Stimulated activated CD8-positive, alpha-beta memory T cell treated with anti-CD3 and anti-CD28 coated beads, Interleukin-12 subunit alpha, Interleukin-12 subunit beta, amount 100 ng/mL, for 1 hour (primary cell): Measurements from ENCODE around the gene ANKRD53.
A peak's percentile ranks its signal among the peaks of the same experiment; 100 is the strongest.

Experiments used
- DNase-seq: peaks from one replicate; pipeline ENCODE4 v3.0.0-alpha.2; 2020; ENCODE audit warnings: low read depth

ANKRD53 gene

DNA sequence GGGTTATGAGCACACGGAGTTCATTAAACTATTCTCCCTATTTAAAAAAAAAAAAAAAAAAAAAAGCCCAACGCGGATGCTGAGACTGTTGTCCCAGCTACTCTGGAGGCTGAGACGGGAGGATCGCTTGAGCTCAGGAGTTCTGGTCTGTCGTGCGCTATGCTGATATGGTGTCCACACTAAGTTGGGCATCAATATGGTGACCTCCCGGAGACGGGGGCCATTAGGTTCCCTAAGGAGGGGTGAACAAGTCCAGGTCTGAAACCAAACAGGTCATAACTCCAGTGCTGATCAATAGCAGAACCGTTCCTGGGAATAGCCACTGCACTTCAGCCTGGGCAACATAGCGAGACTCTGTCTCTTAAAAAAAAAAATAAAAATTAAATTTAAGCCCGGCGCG, 12.9 kb upstream of the ANKRD53 start:
- no peak for DNase-seq

DNA sequence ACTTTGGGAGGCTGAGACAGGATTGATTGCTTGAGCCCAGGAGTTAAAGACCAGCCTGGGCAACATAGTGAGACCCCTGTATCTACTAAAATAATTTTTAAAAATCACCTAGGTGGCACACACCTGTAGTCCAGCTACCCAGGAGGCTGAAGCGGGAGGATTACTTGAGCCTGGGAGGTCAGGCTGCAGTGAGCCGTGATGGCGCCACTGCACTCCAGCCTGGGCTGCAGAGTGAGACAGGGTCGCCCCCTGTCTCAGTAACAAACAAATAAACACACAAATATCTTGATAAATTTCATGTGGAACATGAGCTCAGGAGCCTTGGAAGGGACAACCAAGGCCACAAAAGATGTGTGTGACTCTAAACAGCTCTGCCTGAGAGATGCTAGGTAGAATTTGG, 11.7 kb upstream of the ANKRD53 start:
- DNase-seq, result no peak

DNA sequence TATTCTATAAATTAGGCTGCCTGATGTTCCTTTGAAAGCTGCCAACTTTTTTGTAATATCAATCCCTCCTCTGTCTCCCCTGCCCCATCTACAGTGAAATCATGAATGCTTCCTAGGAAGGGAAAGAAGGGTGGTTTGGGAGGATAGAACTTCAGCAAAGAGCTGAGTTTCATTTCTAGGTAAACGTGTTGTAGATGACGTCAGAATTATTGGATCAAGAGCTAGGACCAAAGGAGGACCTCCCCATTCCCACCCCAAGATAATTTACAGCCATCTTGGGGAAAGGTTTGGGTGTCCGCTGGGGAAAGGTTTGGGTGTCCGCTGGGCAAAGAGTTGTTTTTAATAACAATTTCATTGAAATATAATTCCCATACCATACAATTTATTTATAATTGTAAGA, 11.2 kb upstream of the ANKRD53 start:
- no peak for DNase-seq

DNA sequence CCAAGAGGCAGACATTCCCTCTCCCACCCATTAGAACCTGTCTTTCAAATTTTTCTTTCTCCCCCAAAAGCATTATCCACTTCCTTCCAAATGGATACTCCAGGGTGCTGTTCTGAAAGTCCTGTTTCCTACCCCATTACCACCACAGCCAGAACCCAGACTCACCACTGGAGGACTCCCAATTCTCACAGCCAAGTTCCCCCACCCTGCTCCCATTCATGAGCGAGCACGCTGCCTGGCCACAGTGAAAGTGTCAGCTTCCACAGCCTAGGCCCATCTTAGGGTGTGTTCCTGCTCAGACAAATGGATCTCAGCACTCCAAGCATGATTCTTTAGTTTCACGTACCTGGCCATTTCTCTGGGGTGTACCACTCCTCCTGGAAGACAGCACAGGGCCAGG, 3.8 kb upstream of the ANKRD53 start:
- DNase-seq, result no peak

DNA sequence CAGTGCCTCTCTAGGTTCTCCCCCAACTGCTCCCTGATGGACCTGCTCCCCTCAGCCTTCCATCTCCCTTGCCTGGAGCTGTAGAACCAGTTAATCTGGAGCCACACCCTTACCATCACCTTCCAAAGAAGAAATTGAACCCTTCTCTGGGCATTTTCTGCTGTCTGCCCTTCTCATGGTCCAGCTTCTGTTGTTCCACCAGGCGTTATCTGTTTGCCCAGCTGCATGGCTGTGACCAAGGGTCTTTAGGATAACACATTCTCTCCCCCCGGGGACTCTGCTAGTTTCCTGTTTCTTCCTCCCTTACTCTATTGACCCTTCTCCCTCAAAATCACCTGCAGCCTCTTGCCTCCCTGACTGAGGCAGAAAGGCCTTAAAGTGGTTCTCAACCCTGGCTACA, 3.2 kb upstream of the ANKRD53 start:
- DNase-seq, result no peak

DNA sequence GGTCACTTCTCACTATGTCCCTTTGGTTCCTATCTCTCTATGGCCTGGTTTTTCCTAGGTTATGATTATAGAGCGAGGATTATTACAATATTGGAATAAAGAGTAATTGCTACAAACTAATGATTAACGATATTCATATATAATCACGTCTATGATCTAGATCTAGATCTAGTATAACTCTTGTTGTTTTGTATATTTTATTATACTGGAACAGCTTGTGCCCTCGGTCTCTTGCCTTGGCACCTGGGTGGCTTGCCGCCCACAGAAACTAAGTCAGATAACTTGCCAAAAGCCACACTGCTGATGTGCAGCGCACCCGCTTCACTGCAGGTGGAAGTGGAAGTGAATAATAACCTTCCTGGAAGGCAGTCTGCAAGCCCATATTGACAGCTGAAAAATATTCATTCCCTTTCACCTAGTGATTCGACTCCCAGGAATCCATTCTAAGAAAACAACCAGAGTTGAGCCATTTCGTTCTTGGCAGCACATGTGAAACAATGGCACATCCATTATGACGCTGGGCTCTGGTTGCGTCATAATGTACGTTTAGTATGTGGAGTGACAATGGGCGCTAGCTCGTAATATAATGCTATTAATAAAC, 725 bp upstream of the ANKRD53 start:
- DNase-seq, result no peak

DNA sequence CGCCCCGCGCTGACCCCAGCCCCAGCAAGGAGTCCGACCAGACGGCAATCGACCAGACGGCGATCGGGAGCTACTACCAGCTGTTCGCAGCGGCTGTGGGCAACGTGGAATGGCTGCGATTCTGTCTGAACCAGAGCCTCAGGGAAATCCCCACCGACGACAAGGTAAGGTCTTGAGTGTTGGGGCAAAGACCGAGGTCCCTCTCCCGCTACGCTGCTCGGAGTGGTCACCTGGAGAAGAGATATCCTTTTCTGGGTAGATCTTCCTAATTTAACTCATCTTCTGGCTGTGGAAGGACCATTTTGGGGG, 704 bp downstream of the ANKRD53 start:
- DNase-seq, result no peak

DNA sequence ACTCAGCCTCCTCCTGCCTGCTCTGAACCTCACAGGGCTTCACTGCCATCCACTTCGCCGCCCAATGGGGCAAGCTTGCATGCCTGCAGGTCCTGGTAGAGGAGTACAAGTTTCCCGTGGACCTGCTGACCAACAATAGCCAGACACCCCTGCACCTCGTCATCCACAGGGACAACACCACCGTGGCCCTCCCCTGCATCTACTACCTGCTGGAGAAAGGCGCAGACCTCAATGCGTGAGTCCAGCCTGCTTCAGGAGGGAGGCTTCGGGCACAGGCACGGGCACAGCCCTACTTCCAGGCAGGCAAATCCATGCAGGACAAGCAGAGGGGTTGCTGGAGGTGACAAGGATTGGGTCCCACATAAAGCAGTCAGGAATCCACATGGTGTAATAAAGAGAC, 1.2 kb downstream of the ANKRD53 start:
- DNase-seq, result no peak

DNA sequence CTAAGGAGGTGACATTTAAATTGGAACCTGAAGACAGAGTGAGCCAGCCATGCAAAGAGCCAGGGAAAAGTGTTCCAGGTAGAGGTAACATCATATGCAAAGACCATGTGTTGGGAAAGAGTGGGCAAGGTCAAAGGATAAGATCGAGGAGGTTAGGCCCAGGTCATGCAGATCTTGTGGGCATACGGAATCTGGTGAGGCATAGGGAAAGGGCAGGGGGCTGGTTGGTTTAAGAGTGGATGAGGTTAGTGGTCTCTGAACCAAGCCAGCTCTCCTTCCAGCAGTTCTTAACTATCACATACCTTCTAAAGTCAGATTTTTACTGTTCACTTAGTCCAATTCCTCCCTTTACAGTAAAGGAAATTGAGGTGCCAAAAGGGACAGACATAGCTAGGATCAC, 3.0 kb downstream of the ANKRD53 start:
- DNase-seq, result no peak

DNA sequence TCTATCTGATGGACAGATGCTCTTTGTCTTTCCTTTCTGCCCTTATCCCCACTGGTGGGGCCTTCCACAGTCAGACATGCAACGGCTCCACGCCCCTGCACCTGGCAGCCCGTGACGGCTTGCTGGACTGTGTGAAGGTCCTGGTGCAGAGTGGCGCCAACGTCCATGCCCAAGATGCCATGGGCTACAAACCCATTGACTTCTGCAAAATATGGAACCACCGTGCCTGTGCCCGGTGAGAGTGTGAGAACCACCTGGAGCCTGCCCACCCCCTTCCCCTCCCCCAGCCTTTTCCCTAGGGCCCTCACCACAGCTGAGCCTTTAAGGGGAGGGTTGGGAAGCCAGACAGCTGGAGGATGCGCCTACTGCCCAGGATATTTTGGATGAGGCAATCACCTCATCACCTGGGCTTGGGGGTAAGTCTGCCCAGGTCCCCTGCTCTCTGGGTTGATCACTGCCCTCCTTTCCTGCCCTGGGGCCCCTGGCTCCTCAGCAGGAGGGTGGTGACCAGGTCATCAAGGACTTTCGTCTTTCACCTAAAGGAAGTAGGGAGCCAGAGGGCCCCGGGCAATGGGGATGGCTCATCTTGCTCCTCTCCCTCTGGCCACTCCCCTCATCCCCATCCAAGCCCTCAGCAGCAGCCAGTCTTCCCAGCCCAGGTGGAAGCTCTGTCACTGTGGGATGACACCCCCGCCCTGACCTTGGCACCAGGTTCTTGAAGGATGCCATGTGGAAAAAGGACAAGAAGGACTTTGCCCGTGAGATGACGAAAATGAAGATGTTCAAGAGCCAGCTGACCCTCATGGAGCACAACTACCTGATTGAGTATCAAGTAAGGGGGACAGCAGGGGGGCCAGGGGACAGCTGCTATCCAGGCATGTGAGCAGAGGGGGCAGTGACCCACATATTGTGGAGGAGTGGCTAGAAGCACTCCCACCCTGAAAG, 3.7 kb downstream of the ANKRD53 start:
- no peak for DNase-seq

DNA sequence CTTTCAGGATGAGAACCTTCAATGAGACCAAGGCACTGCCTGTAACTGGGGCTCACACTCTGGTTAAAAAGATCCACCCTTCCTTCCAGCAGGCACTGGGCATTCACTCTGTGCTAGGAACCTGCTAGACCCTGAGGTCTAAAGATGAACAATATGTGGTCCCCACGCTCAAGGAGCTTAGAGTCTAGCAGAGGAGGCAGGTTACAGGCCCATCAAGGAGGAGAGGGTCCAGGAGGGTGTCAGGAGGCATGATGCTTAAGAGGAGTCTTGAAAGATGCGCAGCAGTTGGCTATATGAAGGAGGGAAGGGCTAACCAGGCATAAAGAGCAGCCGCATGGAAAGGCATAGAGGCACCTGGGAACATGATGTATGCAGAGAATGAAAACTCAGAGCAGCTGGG, 4.5 kb downstream of the ANKRD53 start:
- DNase-seq, result no peak

DNA sequence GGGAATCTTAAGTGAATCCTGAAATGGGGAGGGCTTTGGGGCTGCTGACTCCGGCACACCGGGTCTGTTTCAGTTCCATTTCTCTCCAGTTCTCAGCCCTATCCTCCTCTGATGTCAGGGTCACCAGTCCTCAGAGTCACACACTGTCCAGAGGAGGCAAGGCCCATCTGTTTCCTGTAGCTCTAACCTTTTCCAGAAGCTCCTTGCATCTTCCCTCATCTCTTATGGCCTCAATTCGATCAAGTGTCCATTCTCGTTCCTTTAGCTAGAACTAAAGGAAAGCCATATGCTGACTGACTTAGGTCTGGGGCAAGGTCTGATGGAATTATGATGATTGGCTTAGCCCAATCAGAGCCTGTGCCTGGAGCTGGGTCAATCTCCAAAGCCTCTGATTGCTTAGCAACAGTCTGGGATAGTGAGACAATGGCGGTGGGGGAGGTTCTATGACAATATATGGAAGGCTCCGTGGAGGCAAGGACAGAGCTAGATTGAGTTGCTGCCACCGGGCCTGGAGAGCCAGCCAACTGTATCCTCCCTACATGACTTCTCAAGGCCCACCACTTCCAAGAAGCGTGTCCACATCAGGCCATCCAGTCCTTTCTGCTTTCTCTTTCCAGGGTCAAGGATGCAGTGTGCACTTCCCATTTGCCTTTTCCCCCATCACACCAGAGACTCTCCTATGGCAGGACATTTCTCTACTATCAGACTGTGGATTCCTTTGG, 5.2 kb downstream of the ANKRD53 start:
- DNase-seq, result no peak

DNA sequence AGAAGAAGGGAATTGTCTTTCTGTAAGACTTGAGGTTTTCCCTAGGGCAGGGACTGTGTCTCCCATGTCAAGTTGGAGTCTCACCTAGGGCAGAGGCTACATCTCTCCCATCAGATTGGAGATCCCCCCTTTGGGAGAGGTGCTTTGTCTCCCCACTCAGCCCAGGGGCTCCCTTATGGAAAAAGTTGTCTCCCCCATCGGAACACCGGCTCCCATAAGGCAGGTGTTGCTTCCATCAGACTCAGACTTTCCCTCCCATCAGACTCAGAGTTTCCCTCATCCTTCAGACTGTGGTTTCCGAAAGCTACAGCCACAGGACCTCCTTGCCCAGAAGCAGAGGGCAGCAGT, 5.8 kb downstream of the ANKRD53 start:
- DNase-seq, result no peak

DNA sequence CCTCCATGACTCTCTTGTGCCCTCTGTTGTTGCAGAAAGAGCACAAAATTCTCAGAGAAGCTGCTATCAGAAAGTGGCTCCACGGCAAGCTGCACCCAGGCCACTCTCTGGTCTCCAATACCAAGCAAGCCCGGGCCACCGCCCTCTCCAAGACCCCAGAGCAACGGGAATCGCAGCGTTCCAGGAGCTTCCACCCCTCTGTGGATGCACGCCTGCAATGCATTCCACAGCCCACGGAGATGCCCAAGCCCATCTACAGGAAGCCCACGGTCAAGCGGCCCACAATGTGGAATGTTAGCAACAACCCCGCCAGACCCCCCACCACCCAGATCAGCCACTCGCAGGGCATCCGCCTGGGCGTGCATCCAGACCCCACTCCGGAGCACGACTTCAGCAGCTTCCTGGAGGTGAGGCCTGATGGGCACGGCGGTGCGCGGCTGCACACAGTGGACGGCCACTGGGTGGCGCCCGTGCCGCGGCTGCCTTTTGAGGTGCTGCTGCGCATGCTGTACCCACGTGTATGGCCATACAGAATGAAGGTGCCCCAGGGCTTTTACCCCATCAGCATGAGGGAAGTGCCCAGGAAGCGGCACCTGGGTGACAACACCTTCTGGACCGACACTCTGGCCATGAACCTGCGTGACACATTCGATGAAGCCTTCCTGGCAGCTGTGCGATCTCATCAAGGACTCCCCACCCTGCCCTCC, 6.3 kb downstream of the ANKRD53 start:
- DNase-seq, result peak; percentile 67

DNA sequence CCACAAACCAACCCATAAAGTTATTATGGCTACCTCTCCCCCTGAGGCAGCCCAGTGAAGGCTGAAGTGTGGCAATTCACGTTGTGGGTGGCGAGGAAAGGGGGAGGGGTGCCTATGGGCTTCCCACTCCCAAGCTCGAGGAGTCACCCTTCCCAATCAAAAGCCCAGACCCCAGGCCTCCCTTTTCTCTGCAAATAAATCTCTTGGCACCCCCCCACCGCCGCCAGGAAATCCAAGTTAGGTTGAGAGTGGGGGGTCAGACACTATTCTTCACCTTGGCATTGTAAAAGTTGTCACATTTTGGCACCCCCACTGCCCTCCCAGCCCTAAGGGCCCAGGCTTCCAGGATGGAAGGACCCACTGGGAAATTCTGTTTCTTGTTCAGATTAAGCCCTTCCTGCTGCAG, 6.9 kb downstream of the ANKRD53 start:
- DNase-seq, result no peak

DNA sequence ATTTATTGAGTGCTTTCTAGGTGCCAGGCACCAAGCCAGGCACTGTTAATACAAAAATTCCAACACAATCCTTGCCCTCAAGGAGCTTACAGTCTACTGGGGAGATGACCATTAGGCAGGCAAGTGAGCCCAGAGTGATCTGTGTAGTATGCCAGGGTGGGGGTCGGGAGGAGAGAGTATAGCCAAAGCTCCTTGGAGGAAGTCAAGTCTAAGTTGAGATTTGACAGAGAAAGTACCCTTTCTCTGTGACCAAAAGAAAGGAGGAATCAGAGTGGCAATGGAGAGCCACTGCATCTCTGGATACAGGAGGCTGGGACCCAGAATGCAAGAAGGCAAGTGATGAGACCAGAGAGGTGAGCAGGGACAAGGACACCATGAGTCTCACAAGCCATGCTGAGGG, 7.5 kb downstream of the ANKRD53 start:
- no peak for DNase-seq

DNA sequence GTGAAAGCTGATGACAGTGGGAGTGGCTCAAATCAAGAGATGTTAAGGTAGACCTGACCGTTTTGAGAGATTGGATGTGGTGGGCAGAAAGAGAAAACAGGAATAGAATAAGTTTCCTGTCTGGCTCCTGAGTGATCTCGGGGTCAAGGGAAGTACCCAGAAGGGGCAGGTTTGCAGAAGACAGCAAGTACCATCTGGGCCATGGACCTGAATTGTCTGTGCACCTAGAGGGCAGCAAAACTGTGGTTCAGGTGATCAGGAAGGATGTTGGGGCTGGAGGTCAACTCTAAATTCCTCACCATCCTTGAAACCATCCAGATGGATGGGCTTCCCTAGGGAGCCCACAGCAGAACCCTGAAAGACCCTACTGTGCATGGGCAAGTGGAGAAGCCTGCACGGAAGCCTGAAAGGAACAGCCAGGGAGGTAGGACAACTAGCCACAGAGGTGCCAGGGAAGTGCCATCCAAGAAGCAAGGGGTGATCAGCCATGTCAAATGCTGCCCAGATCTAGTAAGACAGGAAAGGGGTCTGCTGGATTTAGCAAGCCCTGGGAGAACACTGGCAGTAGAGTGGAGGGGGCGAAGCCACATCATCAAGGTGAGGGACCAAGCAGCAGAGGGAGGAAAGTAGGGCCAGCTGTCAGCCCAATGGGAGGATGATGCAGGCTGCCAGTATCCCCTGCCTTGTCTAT, 8.2 kb downstream of the ANKRD53 start:
- no peak for DNase-seq

DNA sequence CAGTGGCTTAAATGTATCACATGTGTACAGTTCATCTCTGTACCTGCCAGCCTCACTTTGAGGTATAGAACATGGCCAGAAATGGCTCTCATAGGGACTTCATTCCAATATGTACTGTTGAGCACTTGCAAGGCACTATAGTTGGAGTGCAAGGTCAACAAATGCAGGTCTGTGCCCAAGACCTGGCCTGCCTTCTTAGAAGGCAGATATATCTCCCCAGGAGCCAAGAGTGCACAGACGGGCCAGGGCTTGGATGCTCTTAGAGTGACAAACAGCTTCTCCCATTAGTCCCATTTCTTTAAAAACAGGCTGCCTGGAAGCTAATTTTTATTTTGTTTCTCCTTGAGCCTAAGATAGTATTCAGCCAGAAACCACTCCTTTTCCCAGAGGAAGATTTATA, 9.0 kb downstream of the ANKRD53 start:
- DNase-seq, result no peak

DNA sequence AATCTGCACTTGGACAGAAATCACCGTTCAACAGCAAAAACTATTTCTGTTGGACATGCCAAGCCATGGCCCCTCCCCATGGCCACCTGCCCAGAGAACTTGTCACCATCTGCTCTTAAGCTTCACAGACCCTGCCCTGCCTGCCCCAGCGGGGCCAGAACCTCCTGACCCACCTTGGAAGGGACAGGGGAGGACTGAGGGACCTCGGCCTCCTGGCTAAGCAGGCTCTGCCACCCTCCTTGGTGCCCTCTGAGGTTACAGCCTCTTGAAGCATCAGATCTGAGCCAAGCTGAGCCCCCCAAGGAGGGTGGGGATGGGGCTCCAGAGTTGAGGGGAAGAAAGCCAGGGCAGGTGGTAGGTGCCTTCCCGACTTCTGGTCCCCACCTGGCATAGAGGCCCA, 9.7 kb downstream of the ANKRD53 start:
- no peak for DNase-seq

DNA sequence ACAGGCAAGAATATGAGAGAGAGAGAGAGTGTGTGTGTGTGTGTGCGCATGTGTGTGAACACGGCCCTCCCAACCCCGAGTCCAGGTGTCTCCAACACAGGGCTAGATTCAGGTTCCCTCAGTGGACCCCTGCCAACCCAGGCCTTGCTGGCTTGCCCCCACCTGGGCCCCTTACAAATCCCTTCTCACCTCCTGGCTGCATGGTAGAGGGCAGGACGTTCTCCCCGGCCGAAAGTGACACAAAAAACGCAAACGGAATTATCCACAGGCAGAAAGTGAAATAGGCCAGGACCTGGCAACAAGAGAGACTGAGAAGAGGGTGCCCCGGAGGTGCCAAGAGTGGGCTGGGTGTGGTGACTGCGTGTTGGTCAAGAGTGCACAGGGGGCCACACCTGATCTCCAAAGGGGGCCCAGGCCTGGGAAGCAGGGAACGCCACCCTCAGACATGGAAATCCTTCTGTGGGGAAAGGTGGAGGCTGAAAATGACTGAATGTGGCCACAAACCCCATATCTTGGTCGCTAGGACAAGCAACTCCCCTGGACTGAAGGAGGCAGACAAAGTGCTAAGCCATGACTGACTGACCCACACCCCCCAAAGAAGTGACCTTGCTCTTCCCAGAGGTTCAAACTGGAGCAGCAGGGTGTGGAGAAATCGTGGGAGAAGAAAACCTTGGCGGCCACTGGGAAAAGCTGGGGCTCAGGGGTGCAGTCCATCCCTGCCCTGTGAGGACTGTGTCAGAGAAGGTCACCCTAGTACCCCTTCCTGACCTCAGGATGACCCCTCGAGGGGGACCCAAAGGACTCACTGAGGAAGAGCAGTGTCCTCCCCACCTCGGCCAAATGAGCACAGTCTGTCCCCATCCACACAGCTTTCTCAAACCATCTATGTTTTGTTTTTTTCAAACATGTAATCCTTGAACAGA, 10.6 kb downstream of the ANKRD53 start:
- no peak for DNase-seq

DNA sequence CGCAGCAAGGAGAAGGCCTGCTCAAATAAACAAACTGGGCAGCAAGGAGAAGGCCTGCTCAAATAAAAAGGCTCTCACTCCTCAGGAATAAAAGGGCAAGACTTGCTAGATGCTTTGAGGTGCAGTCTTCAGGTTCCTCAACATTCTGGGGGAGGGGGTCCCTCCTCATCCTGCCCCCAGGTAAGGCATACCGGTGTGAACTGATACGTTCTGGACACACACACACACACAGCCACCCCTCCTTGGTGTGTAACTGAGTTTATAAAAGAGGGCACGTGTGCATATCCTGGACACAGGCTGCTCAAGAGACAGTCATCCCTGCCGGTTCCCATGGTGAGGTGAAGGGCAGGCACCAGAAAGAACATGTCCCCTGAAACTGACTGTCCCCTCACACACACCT, 11.8 kb downstream of the ANKRD53 start:
- DNase-seq, result no peak
